WTC11 (cell line): ENCODE results near the gene AGBL1. TPM values are rescaled to one million over a fixed set of nuclear protein-coding genes. Genes with fewer than 3 reads are reported as not detected.

Experiments
- ATAC-seq: fragments of 200-7000 bp; cut with Tn5 transposase; 2 replicates; pipeline ENCODE4 v1.10.0; 2021; ENCODE audit warnings: mild to moderate bottlenecking, moderate library complexity
- CTCF ChIA-PET: fragments of 300-600 bp; sonication (Branson Sonifier 250); formaldehyde crosslinking; loops from one replicate; lab custom pipeline; 2021; ENCODE audit warnings: antibody characterized with exemption; lab: Charles Lee
- POLR2A ChIA-PET: fragments of 350-600 bp; sonication (Branson Sonifier 250); formaldehyde crosslinking; loops from one replicate; lab custom pipeline; 2021; ENCODE audit warnings: antibody characterized with exemption; lab: Charles Lee
- DNase-seq: peaks from one replicate; pipeline ENCODE4 v3.0.0; 2021; ENCODE audit warnings: low spot score
- H3K27ac Mint-ChIP-seq: 2 replicates; pipeline ENCODE4 v1.8.0; 2021; ENCODE audit warnings: mixed read lengths
- H3K27me3 Mint-ChIP-seq: 2 replicates; pipeline ENCODE4 v1.8.0; 2021; ENCODE audit warnings: low read depth, mild to moderate bottlenecking, moderate library complexity, mixed read lengths
- H3K36me3 Mint-ChIP-seq: 2 replicates; pipeline ENCODE4 v1.8.0; 2021; ENCODE audit warnings: mixed read lengths
- H3K4me1 Mint-ChIP-seq: 2 replicates; pipeline ENCODE4 v1.8.0; 2022; ENCODE audit warnings: mixed read lengths
- H3K4me3 Mint-ChIP-seq: 2 replicates; pipeline ENCODE4 v1.8.0; 2021; ENCODE audit warnings: mild to moderate bottlenecking, moderate library complexity, mixed read lengths
- H3K9me3 Mint-ChIP-seq: 2 replicates; pipeline ENCODE4 v1.8.0; 2021; ENCODE audit warnings: mixed read lengths
- ATF6 ChIP-seq: sonication (generic); formaldehyde crosslinking; IDR thresholded peaks from 2 replicates; pipeline ENCODE4 v1.8.1; 2023; ENCODE audit warnings: mild to moderate bottlenecking, missing genetic modification reagents
- FOXK1 ChIP-seq: sonication (generic); formaldehyde crosslinking; IDR thresholded peaks from 2 replicates; pipeline ENCODE4 v1.8.0; 2022; ENCODE audit warnings: mild to moderate bottlenecking, moderate library complexity, missing genetic modification reagents
- GRHL2 ChIP-seq: fragments of 250-450 bp; sonication (Bioruptor Pico); IDR thresholded peaks from 2 replicates; pipeline ENCODE4 v1.8.0; 2022; ENCODE audit warnings: mild to moderate bottlenecking, moderate library complexity; ENCODE audit not compliant: insufficient replicate concordance, severe bottlenecking
- IRF2 ChIP-seq: sonication (generic); formaldehyde crosslinking; IDR thresholded peaks from 2 replicates; pipeline ENCODE4 v1.8.0; 2022; ENCODE audit warnings: low read depth, missing genetic modification reagents, borderline replicate concordance
- JAZF1 ChIP-seq: fragments of 250-450 bp; sonication (Bioruptor Pico); IDR thresholded peaks from 2 replicates; pipeline ENCODE4 v1.9.0; 2021; ENCODE audit warnings: moderate library complexity, mild to moderate bottlenecking, inconsistent platforms
- NR3C1 ChIP-seq: sonication (generic); formaldehyde crosslinking; conservative IDR thresholded peaks from 2 replicates; pipeline ENCODE4 v1.8.1; 2023; ENCODE audit warnings: low read depth, mild to moderate bottlenecking, missing genetic modification reagents
- OVOL2 ChIP-seq: fragments of 250-450 bp; sonication (Bioruptor Pico); IDR thresholded peaks from 2 replicates; pipeline ENCODE4 v1.9.0; 2021; ENCODE audit warnings: mild to moderate bottlenecking, borderline replicate concordance
- PRRX2 ChIP-seq: fragments of 250-450 bp; sonication (Bioruptor Pico); IDR thresholded peaks from 2 replicates; pipeline ENCODE4 v1.8.0; 2021; ENCODE audit warnings: mild to moderate bottlenecking
- TCF7 ChIP-seq: sonication (generic); formaldehyde crosslinking; IDR thresholded peaks from 2 replicates; pipeline ENCODE4 v1.8.0; 2022; ENCODE audit warnings: mild to moderate bottlenecking, low read depth, missing genetic modification reagents, moderate library complexity
- ZBTB21 ChIP-seq: sonication (generic); formaldehyde crosslinking; IDR thresholded peaks from 2 replicates; pipeline ENCODE4 v1.8.1; 2023; ENCODE audit warnings: mild to moderate bottlenecking, missing genetic modification reagents, borderline replicate concordance
- ZBTB43 ChIP-seq: sonication (generic); formaldehyde crosslinking; IDR thresholded peaks from 2 replicates; pipeline ENCODE4 v1.8.1; 2023; ENCODE audit warnings: mild to moderate bottlenecking, missing genetic modification reagents
- ZNF232 ChIP-seq: sonication (generic); formaldehyde crosslinking; IDR thresholded peaks from 2 replicates; pipeline ENCODE4 v1.8.0; 2022; ENCODE audit warnings: mild to moderate bottlenecking, missing genetic modification reagents
- total RNA-seq: library from RNA; stranded (reverse); gene quantifications from 3 replicates; pipeline ENCODE4 v1.2.3, GENCODE V29; 2021
- TF ChIP-seq, protein P1 (sequence below): sonication (generic); formaldehyde crosslinking; IDR thresholded peaks from 2 replicates; pipeline ENCODE4 v1.8.0; 2022; ENCODE audit warnings: mild to moderate bottlenecking, missing genetic modification reagents
- TF ChIP-seq, protein P2 (sequence below): sonication (generic); formaldehyde crosslinking; IDR thresholded peaks from 2 replicates; pipeline ENCODE4 v1.8.0; 2023; ENCODE audit warnings: missing genetic modification reagents
- TF ChIP-seq, protein P3 (sequence below): sonication (generic); formaldehyde crosslinking; IDR thresholded peaks from 2 replicates; pipeline ENCODE4 v1.8.1; 2023; ENCODE audit warnings: mild to moderate bottlenecking, moderate library complexity, missing genetic modification reagents
- TF ChIP-seq, protein P4 (sequence below): sonication (generic); formaldehyde crosslinking; IDR thresholded peaks from 2 replicates; pipeline ENCODE4 v1.8.1; 2022; ENCODE audit warnings: mild to moderate bottlenecking, moderate library complexity, missing genetic modification reagents
- TF ChIP-seq, protein P5 (sequence below): sonication (generic); formaldehyde crosslinking; IDR thresholded peaks from 2 replicates; pipeline ENCODE4 v1.8.1; 2023; ENCODE audit warnings: mild to moderate bottlenecking, missing genetic modification reagents, borderline replicate concordance

The AGBL1 gene
- total RNA-seq, 1 experiment from 2014 or later, result not detected

- TF ChIP-seq, protein P1, sequence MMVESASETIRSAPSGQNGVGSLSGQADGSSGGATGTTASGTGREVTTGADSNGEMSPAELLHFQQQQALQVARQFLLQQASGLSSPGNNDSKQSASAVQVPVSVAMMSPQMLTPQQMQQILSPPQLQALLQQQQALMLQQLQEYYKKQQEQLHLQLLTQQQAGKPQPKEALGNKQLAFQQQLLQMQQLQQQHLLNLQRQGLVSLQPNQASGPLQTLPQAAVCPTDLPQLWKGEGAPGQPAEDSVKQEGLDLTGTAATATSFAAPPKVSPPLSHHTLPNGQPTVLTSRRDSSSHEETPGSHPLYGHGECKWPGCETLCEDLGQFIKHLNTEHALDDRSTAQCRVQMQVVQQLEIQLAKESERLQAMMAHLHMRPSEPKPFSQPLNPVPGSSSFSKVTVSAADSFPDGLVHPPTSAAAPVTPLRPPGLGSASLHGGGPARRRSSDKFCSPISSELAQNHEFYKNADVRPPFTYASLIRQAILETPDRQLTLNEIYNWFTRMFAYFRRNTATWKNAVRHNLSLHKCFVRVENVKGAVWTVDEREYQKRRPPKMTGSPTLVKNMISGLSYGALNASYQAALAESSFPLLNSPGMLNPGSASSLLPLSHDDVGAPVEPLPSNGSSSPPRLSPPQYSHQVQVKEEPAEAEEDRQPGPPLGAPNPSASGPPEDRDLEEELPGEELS (CRISPR knock-in tag), result peak; percentile 40; the same call in 1 of the 2 replicates
- TF ChIP-seq PRRX2 (no peak), FOXK1 (peak; percentile 45; the same call in 1 of the 2 replicates), IRF2 (CRISPR knock-in tag) (no peak), TCF7 (CRISPR knock-in tag) (no peak), NR3C1 (CRISPR knock-in tag) (no peak), ATF6 (CRISPR knock-in tag) (no peak)
- TF ChIP-seq, protein P2, sequence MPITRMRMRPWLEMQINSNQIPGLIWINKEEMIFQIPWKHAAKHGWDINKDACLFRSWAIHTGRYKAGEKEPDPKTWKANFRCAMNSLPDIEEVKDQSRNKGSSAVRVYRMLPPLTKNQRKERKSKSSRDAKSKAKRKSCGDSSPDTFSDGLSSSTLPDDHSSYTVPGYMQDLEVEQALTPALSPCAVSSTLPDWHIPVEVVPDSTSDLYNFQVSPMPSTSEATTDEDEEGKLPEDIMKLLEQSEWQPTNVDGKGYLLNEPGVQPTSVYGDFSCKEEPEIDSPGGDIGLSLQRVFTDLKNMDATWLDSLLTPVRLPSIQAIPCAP (CRISPR knock-in tag), result no peak
- TF ChIP-seq, protein P3, sequence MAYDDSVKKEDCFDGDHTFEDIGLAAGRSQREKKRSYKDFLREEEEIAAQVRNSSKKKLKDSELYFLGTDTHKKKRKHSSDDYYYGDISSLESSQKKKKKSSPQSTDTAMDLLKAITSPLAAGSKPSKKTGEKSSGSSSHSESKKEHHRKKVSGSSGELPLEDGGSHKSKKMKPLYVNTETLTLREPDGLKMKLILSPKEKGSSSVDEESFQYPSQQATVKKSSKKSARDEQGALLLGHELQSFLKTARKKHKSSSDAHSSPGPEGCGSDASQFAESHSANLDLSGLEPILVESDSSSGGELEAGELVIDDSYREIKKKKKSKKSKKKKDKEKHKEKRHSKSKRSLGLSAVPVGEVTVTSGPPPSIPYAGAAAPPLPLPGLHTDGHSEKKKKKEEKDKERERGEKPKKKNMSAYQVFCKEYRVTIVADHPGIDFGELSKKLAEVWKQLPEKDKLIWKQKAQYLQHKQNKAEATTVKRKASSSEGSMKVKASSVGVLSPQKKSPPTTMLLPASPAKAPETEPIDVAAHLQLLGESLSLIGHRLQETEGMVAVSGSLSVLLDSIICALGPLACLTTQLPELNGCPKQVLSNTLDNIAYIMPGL, result no peak
- TF ChIP-seq, all 79 proteins: peak for 2
- H3K4me1 Mint-ChIP-seq, result no peaks in the 10 kb centered on the region
- H3K9me3 Mint-ChIP-seq, result no peaks in the 10 kb centered on the region
- H3K4me3 Mint-ChIP-seq, result no peak overlapping the region
- peak; percentile 88 for ATAC-seq
- no peak overlapping the region for H3K27ac Mint-ChIP-seq
- CTCF ChIA-PET, result no interaction called here
- H3K27me3 Mint-ChIP-seq, result no peaks in the 10 kb centered on the region
- peak; percentile 36 for DNase-seq
- H3K36me3 Mint-ChIP-seq, result no peaks in the 10 kb centered on the region
- POLR2A ChIA-PET, result no interaction called here
These were observed 364.9 kb downstream of the AGBL1 start for GRCh38 chr15:86444527-86444926.

- CTCF ChIA-PET, result no interaction called here
- DNase-seq, result no peak
- Mint-ChIP-seq H3K27me3 (no peaks in the 10 kb centered on the region), H3K9me3 (no peaks in the 10 kb centered on the region), H3K4me1 (no peaks in the 10 kb centered on the region), H3K27ac (no peak overlapping the region), H3K36me3 (no peaks in the 10 kb centered on the region), H3K4me3 (no peak overlapping the region)
- POLR2A ChIA-PET, result no interaction called here
- ATAC-seq, result no peak
- TF ChIP-seq, protein P4, sequence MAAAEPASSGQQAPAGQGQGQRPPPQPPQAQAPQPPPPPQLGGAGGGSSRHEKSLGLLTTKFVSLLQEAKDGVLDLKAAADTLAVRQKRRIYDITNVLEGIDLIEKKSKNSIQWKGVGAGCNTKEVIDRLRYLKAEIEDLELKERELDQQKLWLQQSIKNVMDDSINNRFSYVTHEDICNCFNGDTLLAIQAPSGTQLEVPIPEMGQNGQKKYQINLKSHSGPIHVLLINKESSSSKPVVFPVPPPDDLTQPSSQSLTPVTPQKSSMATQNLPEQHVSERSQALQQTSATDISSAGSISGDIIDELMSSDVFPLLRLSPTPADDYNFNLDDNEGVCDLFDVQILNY (CRISPR knock-in tag), result no peak
- TF ChIP-seq, protein P5, sequence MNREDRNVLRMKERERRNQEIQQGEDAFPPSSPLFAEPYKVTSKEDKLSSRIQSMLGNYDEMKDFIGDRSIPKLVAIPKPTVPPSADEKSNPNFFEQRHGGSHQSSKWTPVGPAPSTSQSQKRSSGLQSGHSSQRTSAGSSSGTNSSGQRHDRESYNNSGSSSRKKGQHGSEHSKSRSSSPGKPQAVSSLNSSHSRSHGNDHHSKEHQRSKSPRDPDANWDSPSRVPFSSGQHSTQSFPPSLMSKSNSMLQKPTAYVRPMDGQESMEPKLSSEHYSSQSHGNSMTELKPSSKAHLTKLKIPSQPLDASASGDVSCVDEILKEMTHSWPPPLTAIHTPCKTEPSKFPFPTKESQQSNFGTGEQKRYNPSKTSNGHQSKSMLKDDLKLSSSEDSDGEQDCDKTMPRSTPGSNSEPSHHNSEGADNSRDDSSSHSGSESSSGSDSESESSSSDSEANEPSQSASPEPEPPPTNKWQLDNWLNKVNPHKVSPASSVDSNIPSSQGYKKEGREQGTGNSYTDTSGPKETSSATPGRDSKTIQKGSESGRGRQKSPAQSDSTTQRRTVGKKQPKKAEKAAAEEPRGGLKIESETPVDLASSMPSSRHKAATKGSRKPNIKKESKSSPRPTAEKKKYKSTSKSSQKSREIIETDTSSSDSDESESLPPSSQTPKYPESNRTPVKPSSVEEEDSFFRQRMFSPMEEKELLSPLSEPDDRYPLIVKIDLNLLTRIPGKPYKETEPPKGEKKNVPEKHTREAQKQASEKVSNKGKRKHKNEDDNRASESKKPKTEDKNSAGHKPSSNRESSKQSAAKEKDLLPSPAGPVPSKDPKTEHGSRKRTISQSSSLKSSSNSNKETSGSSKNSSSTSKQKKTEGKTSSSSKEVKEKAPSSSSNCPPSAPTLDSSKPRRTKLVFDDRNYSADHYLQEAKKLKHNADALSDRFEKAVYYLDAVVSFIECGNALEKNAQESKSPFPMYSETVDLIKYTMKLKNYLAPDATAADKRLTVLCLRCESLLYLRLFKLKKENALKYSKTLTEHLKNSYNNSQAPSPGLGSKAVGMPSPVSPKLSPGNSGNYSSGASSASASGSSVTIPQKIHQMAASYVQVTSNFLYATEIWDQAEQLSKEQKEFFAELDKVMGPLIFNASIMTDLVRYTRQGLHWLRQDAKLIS, result no peak
- TF ChIP-seq GRHL2 (CRISPR knock-in tag) (no peak), OVOL2 (CRISPR knock-in tag) (no peak), ATF6 (CRISPR knock-in tag) (no peak), ZBTB21 (CRISPR knock-in tag) (no peak), JAZF1 (CRISPR knock-in tag) (no peak), ZBTB43 (CRISPR knock-in tag) (no peak), ZNF232 (CRISPR knock-in tag) (no peak)
These were observed 366.0 kb downstream of the AGBL1 start for GRCh38 chr15:86445579-86446252.
